ENCODE data around the gene INHBB.

- TF ChIP-seq POLR2AphosphoS5 (IDR thresholded peaks at IDR 0.05) (no peak), CTCF (IDR thresholded peaks at IDR 0.05) (no peak), EP300 (IDR thresholded peaks at IDR 0.05) (no peak)
Measured at GRCh38 chr2:120330946-120331822, 14.8 kb upstream of the INHBB start.
